ENCODE data around the gene HPN.

DNA sequence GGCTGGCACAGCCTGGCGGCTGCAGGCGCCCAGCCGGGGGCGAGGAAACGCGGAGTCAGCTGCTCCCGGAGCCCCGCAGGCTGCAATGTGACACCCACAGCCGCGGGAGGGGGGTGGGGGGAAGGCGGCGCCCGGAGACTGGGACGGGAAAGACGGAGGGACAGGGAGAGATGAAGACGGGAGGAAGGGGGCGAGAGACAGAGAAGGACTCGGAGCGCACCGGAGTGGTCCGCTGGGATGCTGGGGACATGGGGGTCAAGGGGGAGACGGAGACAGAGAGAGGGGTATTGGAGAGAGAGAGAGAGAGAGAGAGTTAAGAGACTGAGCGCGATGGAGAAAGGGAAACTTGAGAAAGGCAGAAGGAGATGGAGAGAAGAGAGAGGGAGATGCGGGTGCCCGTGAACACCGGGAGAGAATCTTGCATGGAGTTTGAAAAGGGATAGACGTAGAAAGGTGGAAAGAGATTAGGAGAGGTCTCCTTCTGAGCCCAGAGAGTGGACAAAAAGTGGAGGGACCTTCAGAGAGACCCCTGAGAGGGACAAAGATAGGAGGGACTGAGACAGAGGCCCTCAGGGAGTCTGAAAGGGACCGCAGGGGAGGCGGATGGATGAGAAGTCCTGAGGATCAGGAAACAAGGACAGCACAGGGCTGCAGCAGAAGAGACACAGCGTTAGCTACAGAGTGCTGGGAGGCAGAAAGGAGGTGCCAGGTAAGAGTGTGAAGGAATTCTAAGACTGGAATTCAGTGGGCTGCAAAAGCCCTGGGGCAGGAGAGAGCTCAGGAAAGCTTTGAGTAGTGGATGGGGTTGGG lies 10.2 kb upstream of the HPN start:
- TF ChIP-seq MAX (IDR thresholded peaks at IDR 0.05) (no peak), CEBPB (IDR thresholded peaks at IDR 0.05) (no peak), REST (IDR thresholded peaks at IDR 0.05; ENCODE audit: low read depth) (no peak), TAF1 (IDR thresholded peaks at IDR 0.05; ENCODE audit: low read depth) (no peak), ZBTB7A (IDR thresholded peaks at IDR 0.05; ENCODE audit: low read depth) (no peak), RAD21 (IDR thresholded peaks at IDR 0.05; ENCODE audit: low read depth) (no peak), TCF12 (IDR thresholded peaks at IDR 0.05; ENCODE audit: low read depth) (no peak)

All from Ishikawa (cell line).